Progenitor cell of endocrine pancreas (in vitro differentiated cells): Measurements from ENCODE around the gene NUP188. TPM values are rescaled to one million over a fixed set of nuclear protein-coding genes. Genes with fewer than 3 reads are reported as not detected.
A peak's percentile ranks its signal among the peaks of the same experiment; 100 is the strongest.

ENCODE experiments used
- DNase-seq: peaks from one replicate; pipeline ENCODE4 v3.0.0; 2021; ENCODE audit warnings: low spot score; ENCODE audit not compliant: unreplicated experiment
- H3K27ac Mint-ChIP-seq: 2 replicates; pipeline ENCODE4 v1.8.0; 2021; ENCODE audit warnings: mild to moderate bottlenecking, moderate library complexity, mixed read lengths
- H3K27me3 Mint-ChIP-seq: 2 replicates; pipeline ENCODE4 v1.8.0; 2021; ENCODE audit warnings: mixed read lengths
- H3K36me3 Mint-ChIP-seq: 2 replicates; pipeline ENCODE4 v1.8.0; 2022; ENCODE audit warnings: mixed read lengths; ENCODE audit not compliant: insufficient read depth
- H3K4me1 Mint-ChIP-seq: 2 replicates; pipeline ENCODE4 v1.8.0; 2021; ENCODE audit warnings: low read depth, mixed read lengths
- H3K4me3 Mint-ChIP-seq: 2 replicates; pipeline ENCODE4 v1.8.0; 2021; ENCODE audit warnings: low read depth, mild to moderate bottlenecking, moderate library complexity, mixed read lengths
- H3K9me3 Mint-ChIP-seq: 2 replicates; pipeline ENCODE4 v1.8.0; 2021; ENCODE audit warnings: low read depth, mixed read lengths
- CTCF ChIP-seq: fragments of 200-600 bp; sonication (generic); IDR thresholded peaks from one replicate; pipeline ENCODE4 v1.5.0; 2021; ENCODE audit warnings: antibody characterized with exemption, mild to moderate bottlenecking; ENCODE audit not compliant: unreplicated experiment
- long read RNA-seq: library from polyadenylated mRNA; unstranded; transcript quantifications from one replicate; pipeline ENCODE4 v2.0.0, GENCODE V29; 2020
- total RNA-seq: library from RNA; stranded (reverse); gene quantifications from 2 replicates; pipeline ENCODE4 v1.2.1, GENCODE V29; 2021

Gene NUP188, protein sequence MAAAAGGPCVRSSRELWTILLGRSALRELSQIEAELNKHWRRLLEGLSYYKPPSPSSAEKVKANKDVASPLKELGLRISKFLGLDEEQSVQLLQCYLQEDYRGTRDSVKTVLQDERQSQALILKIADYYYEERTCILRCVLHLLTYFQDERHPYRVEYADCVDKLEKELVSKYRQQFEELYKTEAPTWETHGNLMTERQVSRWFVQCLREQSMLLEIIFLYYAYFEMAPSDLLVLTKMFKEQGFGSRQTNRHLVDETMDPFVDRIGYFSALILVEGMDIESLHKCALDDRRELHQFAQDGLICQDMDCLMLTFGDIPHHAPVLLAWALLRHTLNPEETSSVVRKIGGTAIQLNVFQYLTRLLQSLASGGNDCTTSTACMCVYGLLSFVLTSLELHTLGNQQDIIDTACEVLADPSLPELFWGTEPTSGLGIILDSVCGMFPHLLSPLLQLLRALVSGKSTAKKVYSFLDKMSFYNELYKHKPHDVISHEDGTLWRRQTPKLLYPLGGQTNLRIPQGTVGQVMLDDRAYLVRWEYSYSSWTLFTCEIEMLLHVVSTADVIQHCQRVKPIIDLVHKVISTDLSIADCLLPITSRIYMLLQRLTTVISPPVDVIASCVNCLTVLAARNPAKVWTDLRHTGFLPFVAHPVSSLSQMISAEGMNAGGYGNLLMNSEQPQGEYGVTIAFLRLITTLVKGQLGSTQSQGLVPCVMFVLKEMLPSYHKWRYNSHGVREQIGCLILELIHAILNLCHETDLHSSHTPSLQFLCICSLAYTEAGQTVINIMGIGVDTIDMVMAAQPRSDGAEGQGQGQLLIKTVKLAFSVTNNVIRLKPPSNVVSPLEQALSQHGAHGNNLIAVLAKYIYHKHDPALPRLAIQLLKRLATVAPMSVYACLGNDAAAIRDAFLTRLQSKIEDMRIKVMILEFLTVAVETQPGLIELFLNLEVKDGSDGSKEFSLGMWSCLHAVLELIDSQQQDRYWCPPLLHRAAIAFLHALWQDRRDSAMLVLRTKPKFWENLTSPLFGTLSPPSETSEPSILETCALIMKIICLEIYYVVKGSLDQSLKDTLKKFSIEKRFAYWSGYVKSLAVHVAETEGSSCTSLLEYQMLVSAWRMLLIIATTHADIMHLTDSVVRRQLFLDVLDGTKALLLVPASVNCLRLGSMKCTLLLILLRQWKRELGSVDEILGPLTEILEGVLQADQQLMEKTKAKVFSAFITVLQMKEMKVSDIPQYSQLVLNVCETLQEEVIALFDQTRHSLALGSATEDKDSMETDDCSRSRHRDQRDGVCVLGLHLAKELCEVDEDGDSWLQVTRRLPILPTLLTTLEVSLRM (N-terminal part only)
- total RNA-seq, result 68.3 and 74.8 TPM in 2 replicates
- long read RNA-seq, partial matches to known transcripts, result 22 of 27 reads
- long read RNA-seq, other reads (novel, unspliced or antisense), result 5 of 27 reads

GRCh38 chr9:128947527-128948301, at the start of gene NUP188, which contains the start of gene DOLK:
NUP188 (plus strand) TSS chr9:128947699; CDS start chr9:128947720, 21 bp downstream.
DOLK (minus strand) TSS chr9:128947603; CDS start chr9:128947303, 300 bp downstream.
- no peaks in the 10 kb centered on the region for H3K27me3 Mint-ChIP-seq
- peak; percentile 98 for DNase-seq
- no peaks in the 10 kb centered on the region for H3K9me3 Mint-ChIP-seq
- no peak for TF ChIP-seq CTCF
- H3K27ac Mint-ChIP-seq, result peak within 1 kb of the TSS; percentile 94
- H3K4me1 Mint-ChIP-seq, result peaks cover 12% of the 10 kb centered on the region
- H3K4me3 Mint-ChIP-seq, result peak within 1 kb of the TSS; percentile 91
- peaks cover 7% of the 10 kb centered on the region for H3K36me3 Mint-ChIP-seq

- H3K27me3 Mint-ChIP-seq, result no peaks in the 10 kb centered on the region
- no peak overlapping the region for H3K4me3 Mint-ChIP-seq
- H3K4me1 Mint-ChIP-seq, result no peaks in the 10 kb centered on the region
- no peaks in the 10 kb centered on the region for H3K9me3 Mint-ChIP-seq
- no peak for DNase-seq
- peaks cover 7% of the 10 kb centered on the region for H3K36me3 Mint-ChIP-seq
- no peak for TF ChIP-seq CTCF
- no peak overlapping the region for H3K27ac Mint-ChIP-seq
These were observed 49.1 kb upstream of the NUP188 start for GRCh38 chr9:128898382-128898781.

DNA sequence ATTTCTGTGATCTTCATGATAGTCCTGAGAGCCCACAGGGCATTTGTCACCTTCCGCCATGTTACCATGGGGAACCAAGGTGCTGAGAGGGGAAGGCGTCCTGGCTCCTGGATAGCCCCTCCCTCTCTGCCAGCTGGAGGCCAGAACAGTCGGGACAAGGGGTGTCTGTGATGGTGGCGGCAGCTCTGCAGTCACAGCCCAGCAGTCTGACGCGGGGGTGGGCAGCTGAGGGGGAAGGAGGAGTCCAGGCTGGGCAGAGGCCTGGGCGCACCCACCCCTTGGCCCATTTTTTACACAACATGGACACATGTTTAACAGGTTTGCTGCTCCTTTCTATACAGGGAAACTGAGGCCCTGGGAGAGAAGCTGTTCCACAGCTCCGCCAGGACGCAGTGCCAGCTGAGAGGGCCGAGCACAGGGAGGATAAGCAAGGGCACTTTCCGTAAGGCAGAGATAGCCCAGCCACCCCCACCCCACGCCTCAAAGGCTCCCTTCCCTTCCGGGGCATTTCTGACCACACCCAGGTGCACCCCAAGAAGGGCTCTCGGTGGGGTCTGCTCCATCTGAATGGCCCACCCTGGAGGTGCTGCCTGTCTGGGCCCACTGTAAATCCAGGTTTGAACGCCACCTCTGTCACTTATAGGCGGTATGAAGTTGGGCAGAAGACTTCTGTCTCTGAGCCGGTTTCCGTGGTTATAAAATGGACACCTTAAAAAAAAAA, 48.5 kb upstream of the NUP188 start:
- H3K27me3 Mint-ChIP-seq, result no peaks in the 10 kb centered on the region
- peak overlapping the region; percentile 62 for H3K27ac Mint-ChIP-seq
- TF ChIP-seq CTCF, result no peak
- no peak overlapping the region for H3K4me3 Mint-ChIP-seq
- DNase-seq, result no peak
- no peaks in the 10 kb centered on the region for H3K9me3 Mint-ChIP-seq
- H3K36me3 Mint-ChIP-seq, result peaks cover 6% of the 10 kb centered on the region
- no peaks in the 10 kb centered on the region for H3K4me1 Mint-ChIP-seq

DNA sequence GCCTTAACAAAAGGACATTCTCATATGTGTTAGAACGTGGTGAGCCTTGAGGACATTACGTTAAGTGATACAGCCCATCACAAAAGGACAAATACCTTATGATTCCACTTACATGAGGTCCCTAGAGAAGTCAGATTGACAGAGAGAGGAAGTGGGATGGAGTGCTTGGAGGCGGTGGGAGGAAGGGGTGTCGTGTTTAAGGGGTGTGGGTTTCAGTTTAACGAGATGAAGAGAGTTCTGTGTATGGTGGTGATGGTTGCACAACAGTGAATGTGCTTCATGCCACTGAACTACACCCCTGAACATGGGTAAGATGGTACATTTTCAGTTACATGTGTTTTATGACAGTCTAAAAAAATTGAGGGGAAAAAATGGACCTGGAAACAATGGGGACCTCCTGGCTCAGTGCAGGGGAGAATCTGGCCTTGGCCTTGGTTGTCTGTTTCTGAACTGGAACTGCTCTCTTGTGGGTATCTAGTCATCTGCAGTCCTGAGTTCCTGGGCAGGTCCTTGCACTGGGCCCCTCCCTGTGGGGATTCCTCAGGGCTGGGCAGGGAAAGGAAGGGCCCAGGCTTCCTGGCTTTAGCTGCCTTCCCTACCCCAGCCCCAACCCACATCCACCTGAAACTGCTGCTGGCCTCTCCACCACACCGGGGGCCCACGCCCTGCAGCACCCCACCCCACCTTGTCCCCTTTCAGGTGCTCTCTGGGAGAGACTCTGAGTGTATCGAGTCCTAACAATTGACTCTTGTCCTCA, 47.8 kb upstream of the NUP188 start:
- H3K9me3 Mint-ChIP-seq, result no peaks in the 10 kb centered on the region
- H3K4me3 Mint-ChIP-seq, result no peak overlapping the region
- no peaks in the 10 kb centered on the region for H3K27me3 Mint-ChIP-seq
- peak overlapping the region; percentile 62 for H3K27ac Mint-ChIP-seq
- H3K36me3 Mint-ChIP-seq, result peaks cover 6% of the 10 kb centered on the region
- no peak for DNase-seq
- no peaks in the 10 kb centered on the region for H3K4me1 Mint-ChIP-seq
- TF ChIP-seq CTCF, result no peak
